Thoracic aorta (tissue), 2 donors: ENCODE measurements around the gene MRPS34. TPM values are rescaled to one million over a fixed set of nuclear protein-coding genes. Genes with fewer than 3 reads are reported as not detected.

Experiments used
- ATAC-seq: fragments of 150-250 bp; one replicate; pipeline ENCODE4 v1.8.0; 2017; ENCODE audit warnings: low read depth; ENCODE audit not compliant: insufficient number of reproducible peaks, low FRiP score
- DNase-seq: peaks from one replicate; pipeline ENCODE4 v3.0.0-alpha.2; 2020; ENCODE audit warnings: low spot score
- H3K27ac ChIP-seq, 2 donors: fragments of 200-600 bp; sonication (generic); 1 replicate in 1 of 2; 2 replicates in 1 of 2; pipeline ENCODE4 v1.5.1; 2016; ENCODE audit warnings: mild to moderate bottlenecking in 2 of 2, moderate library complexity in 2 of 2
- H3K27me3 ChIP-seq: fragments of 200-600 bp; sonication (generic); replicated peaks from 2 replicates; pipeline ENCODE4 v1.6.0; 2016; ENCODE audit warnings: mild to moderate bottlenecking; ENCODE audit not compliant: insufficient read depth
- H3K36me3 ChIP-seq: fragments of 200-600 bp; sonication (generic); one replicate; pipeline ENCODE4 v1.5.1; 2016
- H3K4me1 ChIP-seq, 2 donors: fragments of 200-600 bp; sonication (generic); 1 replicate in 1 of 2; 2 replicates in 1 of 2; pipeline versions ENCODE4 v1.5.1 to v1.6.0; 2016; ENCODE audit warnings: low read depth in 2 of 2, mild to moderate bottlenecking in 1 of 2; ENCODE audit not compliant: control insufficient read depth in 1 of 2
- H3K4me3 ChIP-seq: fragments of 200-600 bp; sonication (generic); 2 replicates; pipeline ENCODE4 v1.5.1; 2016; ENCODE audit warnings: mild to moderate bottlenecking
- H3K9me3 ChIP-seq: fragments of 200-600 bp; sonication (generic); 2 replicates; pipeline ENCODE4 v1.5.1; 2016
- total RNA-seq, 2 donors: library from RNA; depleted of rRNA; stranded (reverse); fragments of >200 nt; gene quantifications; one replicate each; pipeline versions ENCODE4 v1.1.0 to v1.2.3, GENCODE V29; 2016
- TF ChIP-seq, protein P1 (sequence below): fragments of 200-600 bp; sonication (generic); IDR thresholded peaks from one replicate; pipeline ENCODE4 v1.5.1; 2019; ENCODE audit warnings: antibody characterized with exemption

MRPS34 gene
- total RNA-seq, 2 donors from 2014 or later: 36.9 to 48.3 TPM

DNA sequence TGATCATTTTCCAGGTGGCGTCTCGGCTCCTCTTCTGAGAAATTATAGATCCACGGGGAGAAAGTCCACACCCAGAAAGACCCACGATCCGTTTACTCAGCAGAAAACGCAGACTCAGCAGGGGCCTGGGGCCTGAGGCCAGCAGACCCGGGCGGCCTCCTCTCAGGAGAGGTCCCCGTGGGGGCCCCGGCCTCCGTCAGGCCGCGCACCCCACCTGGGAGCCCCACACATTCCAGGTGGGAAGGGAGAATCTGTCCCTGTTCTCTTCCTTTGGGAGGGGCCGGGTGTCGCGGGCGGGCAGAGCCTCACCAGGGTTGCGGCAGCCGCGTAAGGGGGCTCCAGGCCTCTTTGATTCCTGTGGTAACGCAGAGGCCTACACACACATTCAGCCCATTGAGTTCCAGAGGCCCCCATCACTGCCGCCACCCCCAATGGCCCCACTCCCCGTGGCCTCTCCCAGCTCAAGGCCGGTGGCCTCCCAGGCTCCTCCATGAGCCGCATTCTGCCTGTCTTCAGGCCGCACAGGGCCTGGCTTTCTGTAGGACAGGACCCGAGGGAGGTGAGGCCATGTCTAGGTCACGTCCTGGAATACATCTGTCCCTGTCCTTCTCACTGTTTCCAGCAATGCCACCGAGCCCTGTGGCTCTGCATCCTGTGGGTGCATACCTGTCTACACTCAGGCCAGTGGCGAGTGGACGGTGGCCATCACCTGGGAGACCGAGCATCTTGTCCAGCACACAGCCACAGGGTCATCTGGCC, 22.2 kb upstream of the MRPS34 start:
- H3K27me3 ChIP-seq: no peaks in the 10 kb centered on the region
- H3K4me1 ChIP-seq: no peaks in the 10 kb centered on the region
- H3K9me3 ChIP-seq: no peaks in the 10 kb centered on the region
- H3K36me3 ChIP-seq: peaks cover 3% of the 10 kb centered on the region
- no peak overlapping the region for H3K4me3 ChIP-seq
- no peak for DNase-seq
- ATAC-seq: no peak
- TF ChIP-seq, protein P1, sequence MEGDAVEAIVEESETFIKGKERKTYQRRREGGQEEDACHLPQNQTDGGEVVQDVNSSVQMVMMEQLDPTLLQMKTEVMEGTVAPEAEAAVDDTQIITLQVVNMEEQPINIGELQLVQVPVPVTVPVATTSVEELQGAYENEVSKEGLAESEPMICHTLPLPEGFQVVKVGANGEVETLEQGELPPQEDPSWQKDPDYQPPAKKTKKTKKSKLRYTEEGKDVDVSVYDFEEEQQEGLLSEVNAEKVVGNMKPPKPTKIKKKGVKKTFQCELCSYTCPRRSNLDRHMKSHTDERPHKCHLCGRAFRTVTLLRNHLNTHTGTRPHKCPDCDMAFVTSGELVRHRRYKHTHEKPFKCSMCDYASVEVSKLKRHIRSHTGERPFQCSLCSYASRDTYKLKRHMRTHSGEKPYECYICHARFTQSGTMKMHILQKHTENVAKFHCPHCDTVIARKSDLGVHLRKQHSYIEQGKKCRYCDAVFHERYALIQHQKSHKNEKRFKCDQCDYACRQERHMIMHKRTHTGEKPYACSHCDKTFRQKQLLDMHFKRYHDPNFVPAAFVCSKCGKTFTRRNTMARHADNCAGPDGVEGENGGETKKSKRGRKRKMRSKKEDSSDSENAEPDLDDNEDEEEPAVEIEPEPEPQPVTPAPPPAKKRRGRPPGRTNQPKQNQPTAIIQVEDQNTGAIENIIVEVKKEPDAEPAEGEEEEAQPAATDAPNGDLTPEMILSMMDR: no peak
- H3K27ac ChIP-seq: no peak overlapping the region

DNA sequence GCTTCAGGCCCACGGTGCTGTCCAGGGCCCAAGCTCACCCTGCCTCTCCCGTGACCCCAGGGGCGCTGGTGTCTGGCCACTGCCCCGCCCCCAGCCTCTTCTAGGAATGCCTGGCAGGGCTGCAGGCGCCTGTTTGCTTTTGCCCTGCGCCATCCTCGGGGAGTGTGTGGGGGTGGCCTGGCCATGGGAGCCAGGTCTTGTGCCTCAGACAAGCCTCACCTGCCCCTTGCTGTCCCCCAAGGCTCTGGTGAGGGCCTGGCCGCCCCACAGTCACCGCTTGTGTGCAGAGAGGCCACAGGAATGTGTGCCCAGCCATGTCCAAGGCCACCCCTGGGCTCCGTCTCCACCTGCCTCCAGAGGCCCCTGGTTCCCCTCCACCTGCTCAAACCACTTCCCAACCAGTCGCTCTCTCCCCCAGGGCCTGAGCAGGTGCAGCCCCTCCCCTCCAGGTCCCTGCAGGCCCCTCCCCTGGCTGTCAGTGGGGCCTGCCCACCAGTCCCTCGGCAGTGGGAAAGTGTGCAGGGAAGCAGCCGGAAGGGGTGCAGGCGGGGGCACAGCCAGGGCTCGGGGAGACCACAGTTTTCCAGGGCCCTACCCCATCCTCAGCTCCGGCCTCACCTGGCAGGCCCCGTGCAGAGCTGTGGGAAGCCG, 21.4 kb upstream of the MRPS34 start:
- no peaks in the 10 kb centered on the region for H3K4me1 ChIP-seq
- H3K36me3 ChIP-seq: peaks cover 6% of the 10 kb centered on the region
- no peaks in the 10 kb centered on the region for H3K27me3 ChIP-seq
- no peak overlapping the region for H3K27ac ChIP-seq
- TF ChIP-seq, protein P1: no peak
- H3K9me3 ChIP-seq: no peaks in the 10 kb centered on the region
- ATAC-seq: no peak
- DNase-seq: no peak
- no peak overlapping the region for H3K4me3 ChIP-seq

DNA sequence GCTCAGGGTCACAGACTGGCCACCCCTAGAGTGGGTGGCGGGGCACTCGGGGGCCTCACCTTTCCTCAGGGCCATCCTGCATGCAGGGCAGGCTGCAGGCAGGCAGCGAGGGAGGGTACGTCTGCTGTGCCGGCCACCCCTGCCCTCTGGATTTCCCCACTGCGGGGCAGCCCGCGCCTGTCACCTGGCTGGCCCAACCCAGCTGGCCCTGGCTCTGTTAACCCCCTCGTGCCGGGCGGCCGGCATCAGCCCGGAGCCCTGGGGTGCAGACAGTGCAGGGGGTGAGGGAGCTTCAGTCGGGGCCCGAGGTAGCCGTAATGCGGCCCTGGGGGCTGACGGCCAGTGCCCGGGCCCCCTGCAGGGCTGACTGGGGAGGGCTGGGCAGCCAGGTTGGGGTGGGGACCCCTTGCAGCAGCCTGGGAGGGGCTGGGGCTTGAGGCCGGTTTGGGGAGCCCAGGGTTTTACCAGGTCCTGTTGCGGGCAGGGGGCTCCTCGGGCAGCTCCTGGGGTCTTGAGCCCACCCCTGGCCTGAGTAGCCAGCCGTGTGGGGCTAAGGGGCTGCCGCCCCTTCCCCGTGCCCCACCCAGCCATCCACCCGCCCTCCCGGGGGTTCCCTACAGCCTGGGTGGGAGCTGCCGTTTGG, 20.8 kb upstream of the MRPS34 start, which contains the start of gene IGFALS:
Gene IGFALS, minus strand, starts transcription at position 128 of the 643 bp plus-strand sequence. Its CDS starts 53 bp downstream, at position 75.
- ATAC-seq: no peak
- H3K27ac ChIP-seq: no peak within 1 kb of the TSS
- no peaks in the 10 kb centered on the region for H3K9me3 ChIP-seq
- H3K4me3 ChIP-seq: no peak within 1 kb of the TSS
- H3K4me1 ChIP-seq: no peaks in the 10 kb centered on the region
- peaks cover 12% of the 10 kb centered on the region for H3K36me3 ChIP-seq
- TF ChIP-seq, protein P1: no peak
- no peak for DNase-seq
- H3K27me3 ChIP-seq: no peaks in the 10 kb centered on the region

DNA sequence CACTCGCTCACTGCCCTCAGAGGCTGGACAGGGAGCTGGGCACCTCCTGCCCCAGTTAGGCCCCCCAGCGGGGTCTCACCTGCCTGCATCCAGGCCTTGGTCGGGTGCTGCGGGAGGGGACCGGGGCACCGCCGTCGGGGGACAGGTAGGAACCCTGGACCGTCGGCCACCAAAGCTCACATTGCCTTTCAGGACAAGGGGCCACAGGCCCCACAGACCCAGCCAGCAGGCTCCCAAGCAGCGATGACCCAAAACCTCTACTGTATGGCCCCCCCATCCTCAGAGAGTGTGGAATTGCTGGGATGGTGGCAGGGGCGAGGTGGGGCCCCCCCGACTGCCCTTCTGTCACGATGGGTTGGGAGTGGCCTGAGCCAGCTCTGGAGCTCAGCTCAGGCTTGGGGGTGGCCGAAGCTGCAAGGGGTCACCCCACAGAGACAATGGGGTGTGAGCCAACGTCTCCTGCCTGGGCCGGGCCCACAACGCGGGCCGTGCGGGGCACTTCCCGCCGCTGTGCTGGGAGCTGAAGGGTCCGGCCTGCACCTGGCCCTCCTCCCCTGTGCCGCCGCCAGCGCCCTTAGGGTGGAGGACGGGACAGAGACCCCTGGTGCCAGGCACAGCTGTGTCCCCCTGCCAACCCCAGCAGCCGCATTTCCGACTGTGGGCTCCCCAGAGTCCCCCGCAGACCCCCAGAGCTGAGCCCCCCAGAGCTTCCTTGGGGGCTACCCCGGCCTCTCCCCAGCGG, 20.1 kb upstream of the MRPS34 start:
- Histone ChIP-seq H3K4me3 (no peak overlapping the region), H3K27ac (no peak overlapping the region), H3K4me1 (no peaks in the 10 kb centered on the region), H3K27me3 (no peaks in the 10 kb centered on the region), H3K36me3 (peaks cover 19% of the 10 kb centered on the region), H3K9me3 (no peaks in the 10 kb centered on the region)
- TF ChIP-seq, protein P1: no peak
- no peak for DNase-seq
- ATAC-seq: no peak
